Left ventricle myocardium inferior (tissue), 1 donor: ENCODE measurements around the gene TUBB2A. TPM values are rescaled to one million over a fixed set of nuclear protein-coding genes. Genes with fewer than 3 reads are reported as not detected.

Source experiments
- DNase-seq: peaks from one replicate; pipeline ENCODE4 v3.0.0-alpha.2; 2020
- H3K27ac ChIP-seq: fragments of 200-600 bp; replicated peaks from 2 replicates; pipeline ENCODE4 v1.8.0; 2021
- H3K27me3 ChIP-seq: fragments of 200-600 bp; 2 replicates; pipeline ENCODE4 v1.8.0; 2021; ENCODE audit warnings: low read depth
- H3K36me3 ChIP-seq: fragments of 200-600 bp; 2 replicates; pipeline ENCODE4 v1.8.0; 2021
- H3K4me1 ChIP-seq: fragments of 200-600 bp; 2 replicates; pipeline ENCODE4 v1.8.0; 2021
- H3K4me3 ChIP-seq: fragments of 200-600 bp; 2 replicates; pipeline ENCODE4 v1.8.0; 2021; ENCODE audit warnings: mild to moderate bottlenecking, moderate library complexity
- H3K9me3 ChIP-seq: fragments of 200-600 bp; replicated peaks from 2 replicates; pipeline ENCODE4 v1.8.0; 2021
- CTCF ChIP-seq: fragments of 200-600 bp; IDR thresholded peaks from 2 replicates; pipeline ENCODE4 v1.8.0; 2021; ENCODE audit warnings: antibody characterized with exemption, mild to moderate bottlenecking, borderline replicate concordance
- intact Hi-C: fragments of 100-400 bp; cut with micrococcal nuclease; formaldehyde crosslinking; loops from one replicate; pipeline ENCODE4 v1.11.0; 2022
- total RNA-seq: library from RNA; stranded (reverse); fragmentation: NEBNext Ultra II Directional; extraction: Animal tissue kit (Norgen Biotek cat#: 25700); gene quantifications from one replicate; pipeline ENCODE4 v1.2.1, GENCODE V29; 2021
- donor health status: DM: no; HTN: yes; CAD: no; lungs with severe emphysema.

The TUBB2A gene
- total RNA-seq, 1 donor from 2014 or later = 13.9 TPM

GRCh38 chr6:3122823-3123182 lies 34.5 kb downstream of the TUBB2A start:
- H3K36me3 ChIP-seq = no peaks in the 10 kb centered on the region
- intact Hi-C loops = no loop called here
- no peak for TF ChIP-seq CTCF
- no peaks in the 10 kb centered on the region for H3K27me3 ChIP-seq
- no peak overlapping the region for H3K27ac ChIP-seq
- H3K9me3 ChIP-seq = no peaks in the 10 kb centered on the region
- no peak overlapping the region for H3K4me3 ChIP-seq
- no peak for DNase-seq
- peaks cover 25% of the 10 kb centered on the region for H3K4me1 ChIP-seq

- Histone ChIP-seq H3K9me3 (no peaks in the 10 kb centered on the region), H3K4me1 (peaks cover 21% of the 10 kb centered on the region), H3K27ac (no peak overlapping the region), H3K4me3 (no peak overlapping the region), H3K27me3 (no peaks in the 10 kb centered on the region), H3K36me3 (no peaks in the 10 kb centered on the region)
- intact Hi-C loops = no loop called here
- no peak for DNase-seq
- no peak for TF ChIP-seq CTCF
These were observed 36.6 kb downstream of the TUBB2A start for GRCh38 chr6:3120765-3121089.

GRCh38 chr6:3119040-3119723 lies 38.2 kb downstream of the TUBB2A start:
- H3K4me3 ChIP-seq = peak overlapping the region; percentile 96
- H3K27ac ChIP-seq = peak overlapping the region; percentile 93
- no peak for TF ChIP-seq CTCF
- H3K4me1 ChIP-seq = peaks cover 21% of the 10 kb centered on the region
- H3K9me3 ChIP-seq = no peaks in the 10 kb centered on the region
- no peaks in the 10 kb centered on the region for H3K27me3 ChIP-seq
- H3K36me3 ChIP-seq = peaks cover 14% of the 10 kb centered on the region
- intact Hi-C loops = no loop called here
- no peak for DNase-seq

GRCh38 chr6:3118353-3119039 lies 38.8 kb downstream of the TUBB2A start, which contains the start of gene BPHL:
BPHL (plus strand) TSS chr6:3118711; CDS start chr6:3118741, 30 bp downstream.
- no peak for TF ChIP-seq CTCF
- no peaks in the 10 kb centered on the region for H3K27me3 ChIP-seq
- H3K4me1 ChIP-seq = peaks cover 21% of the 10 kb centered on the region
- H3K9me3 ChIP-seq = no peaks in the 10 kb centered on the region
- intact Hi-C loops = no loop called here
- peak; percentile 98 for DNase-seq
- peak within 1 kb of the TSS; percentile 96 for H3K4me3 ChIP-seq
- H3K36me3 ChIP-seq = peaks cover 20% of the 10 kb centered on the region
- H3K27ac ChIP-seq = peak within 1 kb of the TSS; percentile 93

GRCh38 chr6:3117912-3118352 lies 39.4 kb downstream of the TUBB2A start:
- Histone ChIP-seq H3K27me3 (no peaks in the 10 kb centered on the region), H3K4me1 (peaks cover 21% of the 10 kb centered on the region), H3K27ac (peak overlapping the region; percentile 93), H3K36me3 (peaks cover 26% of the 10 kb centered on the region), H3K9me3 (no peaks in the 10 kb centered on the region), H3K4me3 (peak overlapping the region; percentile 96)
- no peak for DNase-seq
- TF ChIP-seq CTCF = no peak
- intact Hi-C loops = no loop called here
